ENCODE measurements around the gene PRDM4.

- TF ChIP-seq POLR2A (IDR thresholded peaks at IDR 0.05) = no peak
- TF ChIP-seq, protein P1, sequence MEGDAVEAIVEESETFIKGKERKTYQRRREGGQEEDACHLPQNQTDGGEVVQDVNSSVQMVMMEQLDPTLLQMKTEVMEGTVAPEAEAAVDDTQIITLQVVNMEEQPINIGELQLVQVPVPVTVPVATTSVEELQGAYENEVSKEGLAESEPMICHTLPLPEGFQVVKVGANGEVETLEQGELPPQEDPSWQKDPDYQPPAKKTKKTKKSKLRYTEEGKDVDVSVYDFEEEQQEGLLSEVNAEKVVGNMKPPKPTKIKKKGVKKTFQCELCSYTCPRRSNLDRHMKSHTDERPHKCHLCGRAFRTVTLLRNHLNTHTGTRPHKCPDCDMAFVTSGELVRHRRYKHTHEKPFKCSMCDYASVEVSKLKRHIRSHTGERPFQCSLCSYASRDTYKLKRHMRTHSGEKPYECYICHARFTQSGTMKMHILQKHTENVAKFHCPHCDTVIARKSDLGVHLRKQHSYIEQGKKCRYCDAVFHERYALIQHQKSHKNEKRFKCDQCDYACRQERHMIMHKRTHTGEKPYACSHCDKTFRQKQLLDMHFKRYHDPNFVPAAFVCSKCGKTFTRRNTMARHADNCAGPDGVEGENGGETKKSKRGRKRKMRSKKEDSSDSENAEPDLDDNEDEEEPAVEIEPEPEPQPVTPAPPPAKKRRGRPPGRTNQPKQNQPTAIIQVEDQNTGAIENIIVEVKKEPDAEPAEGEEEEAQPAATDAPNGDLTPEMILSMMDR (IDR thresholded peaks at IDR 0.05) = no peak
Measured at GRCh38 chr12:107715780-107716179, 45.2 kb downstream of the PRDM4 start.

All from testis (tissue), 2 donors.